ENCODE results near the gene FREY1.

The FREY1 gene

DNA sequence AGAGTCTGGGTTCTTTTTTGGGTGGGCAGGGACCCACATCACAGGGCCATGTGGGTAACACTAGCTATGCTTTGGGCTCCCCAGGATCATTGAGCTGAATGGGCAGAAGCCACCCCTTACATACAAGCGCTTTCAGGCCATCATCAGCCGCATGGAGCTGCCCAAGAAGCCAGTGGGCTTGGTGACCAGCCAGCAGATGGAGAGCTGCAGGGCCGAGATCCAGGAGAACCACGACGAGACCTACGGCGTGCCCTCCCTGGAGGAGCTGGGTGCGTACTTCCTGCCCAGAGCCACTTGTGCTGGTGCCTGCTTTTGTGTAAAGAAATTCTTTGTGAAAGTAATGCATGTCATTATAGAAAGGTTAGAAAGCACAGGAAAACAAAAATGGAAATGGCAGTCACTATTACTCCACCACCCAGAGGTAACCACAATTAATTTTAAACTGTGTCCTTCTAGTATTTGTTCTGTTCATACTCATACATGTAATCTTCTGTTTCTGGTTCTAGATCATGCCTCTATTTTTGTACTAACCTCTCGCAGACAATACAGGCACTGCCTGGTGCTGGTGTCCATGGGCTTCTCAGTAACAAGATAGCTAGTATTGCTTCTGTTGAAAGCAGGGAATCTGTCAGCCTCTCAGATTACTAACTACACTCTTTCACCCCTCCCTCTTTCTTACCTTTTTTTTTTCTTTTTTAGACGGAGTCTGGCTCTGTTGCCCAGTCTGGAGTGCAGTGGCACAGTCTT is 46.1 kb downstream of the FREY1 start:
- DNase-seq: no peak

DNA sequence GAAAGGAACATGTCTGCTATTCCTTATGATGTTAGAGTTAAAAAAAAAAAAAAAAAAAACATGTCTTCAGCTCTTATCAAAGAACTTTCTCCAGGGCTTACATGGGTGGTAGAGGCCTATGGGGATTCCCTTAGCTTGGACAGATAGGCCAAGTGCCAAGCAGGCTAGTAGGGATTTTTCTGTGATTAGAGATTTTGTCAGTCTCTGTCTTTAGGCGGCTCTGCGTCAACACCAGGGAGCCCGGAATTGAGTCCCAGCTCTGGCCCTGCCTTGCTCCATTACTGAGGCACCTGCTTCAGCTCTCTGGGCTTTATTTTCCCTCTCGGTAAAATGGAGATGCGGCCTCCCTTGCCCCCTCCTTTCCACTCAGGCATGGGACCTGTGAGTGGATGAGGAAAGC is 46.7 kb downstream of the FREY1 start:
- no peak for DNase-seq

DNA sequence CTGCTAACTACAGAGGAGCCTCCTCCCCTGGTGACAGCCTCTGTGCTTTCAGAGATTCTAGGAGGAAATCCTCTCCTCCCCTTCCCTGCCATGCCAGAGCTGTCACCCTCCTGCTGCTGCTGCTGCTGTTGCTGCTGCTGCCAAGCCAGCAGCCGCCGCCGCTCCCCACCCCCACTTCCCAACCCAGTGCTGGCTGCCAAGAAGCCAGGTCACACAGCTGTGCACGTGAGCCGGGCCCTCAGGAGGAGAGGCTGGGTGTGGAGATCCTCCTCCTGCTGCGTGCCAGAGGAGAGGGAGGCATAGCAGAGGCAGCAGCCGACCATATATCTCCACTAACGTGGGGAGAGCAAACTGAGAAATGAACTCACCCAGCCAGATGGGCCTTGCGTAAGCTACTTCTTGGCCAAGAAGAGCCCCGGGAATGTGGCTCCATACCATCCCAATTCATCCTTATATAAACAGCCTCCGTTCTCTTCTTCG is 47.4 kb downstream of the FREY1 start:
- DNase-seq: no peak

DNA sequence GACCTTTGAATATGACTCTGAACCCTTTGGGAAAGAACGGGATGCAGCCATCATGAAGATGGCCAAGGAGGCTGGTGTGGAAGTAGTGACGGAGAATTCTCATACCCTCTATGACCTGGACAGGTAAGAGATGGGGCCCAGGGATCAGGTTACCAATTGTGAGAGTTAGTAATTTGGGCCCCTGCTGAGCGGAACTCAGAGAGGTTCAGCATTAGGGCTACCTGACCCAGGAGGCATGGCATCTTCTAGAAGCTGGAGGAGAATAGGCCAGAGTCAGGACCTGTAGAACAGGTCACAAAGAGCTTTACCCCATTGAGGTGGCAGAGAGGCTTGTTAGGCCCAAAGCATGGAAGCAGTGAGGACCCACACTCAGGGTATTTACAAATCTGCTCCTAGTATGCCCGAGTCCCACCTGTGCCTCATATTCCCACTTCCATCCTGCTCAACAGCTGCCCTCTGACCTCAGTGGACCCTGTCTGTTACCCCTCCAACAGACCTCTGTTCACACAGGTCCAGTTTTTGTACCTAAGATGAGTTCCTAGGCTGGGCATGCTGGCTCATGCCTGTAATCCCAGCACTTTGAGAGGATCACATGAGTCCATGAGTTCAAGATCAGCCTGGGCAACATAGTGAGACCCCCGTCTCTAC is 48.2 kb downstream of the FREY1 start:
- DNase-seq: no peak

DNA sequence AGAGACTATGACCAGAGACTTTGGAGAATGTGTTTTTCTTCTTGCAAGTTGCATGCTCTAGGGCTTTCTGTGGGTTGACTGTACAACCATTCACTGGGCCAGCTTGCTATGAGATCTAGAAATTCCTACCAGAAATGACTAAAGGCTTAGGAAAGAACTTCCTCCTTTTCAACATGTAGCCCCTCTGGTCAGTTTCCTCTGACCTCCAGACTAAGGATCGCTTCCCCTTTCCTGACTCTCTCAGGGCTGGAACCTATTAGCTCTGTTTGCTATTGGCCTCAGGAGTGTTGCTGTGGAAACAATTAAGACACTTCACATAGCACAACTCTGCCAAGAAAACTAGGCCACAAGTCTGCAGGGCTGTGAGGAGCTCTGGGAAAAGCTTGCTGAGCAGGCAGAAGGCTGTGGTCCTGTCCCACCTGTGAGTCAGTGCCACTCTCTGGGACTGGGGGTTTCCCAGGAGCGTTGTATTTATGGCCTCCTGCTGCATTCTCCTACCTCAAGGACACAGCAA is 49.1 kb downstream of the FREY1 start:
- no peak for DNase-seq
